Measurements from ENCODE around the gene NR1I2.

The NR1I2 gene

GRCh38 chr3:119790369-119790768 is 8.5 kb downstream of the NR1I2 start:
- H3K4me1 ChIP-seq (ENCODE audit: insufficient read depth, low read length): peaks cover 6% of the 10 kb centered on the region
- H3K36me3 ChIP-seq (ENCODE audit: insufficient read depth, low read length): no peaks in the 10 kb centered on the region
- H3K4me3 ChIP-seq (ENCODE audit: low read length): no peak overlapping the region
- H2AFZ ChIP-seq (ENCODE audit: low read depth, low read length): no peak overlapping the region
- no peaks in the 10 kb centered on the region for H3K27me3 ChIP-seq (ENCODE audit: insufficient read depth, low read length)
- H3K9me3 ChIP-seq (ENCODE audit: low read length): no peaks in the 10 kb centered on the region

- Histone ChIP-seq H3K36me3 (ENCODE audit: insufficient read depth, low read length) (no peaks in the 10 kb centered on the region), H3K4me1 (ENCODE audit: insufficient read depth, low read length) (peaks cover 14% of the 10 kb centered on the region), H2AFZ (ENCODE audit: low read depth, low read length) (no peak overlapping the region), H3K27me3 (ENCODE audit: insufficient read depth, low read length) (no peaks in the 10 kb centered on the region), H3K4me3 (ENCODE audit: low read length) (no peak overlapping the region), H3K9me3 (ENCODE audit: low read length) (no peaks in the 10 kb centered on the region)
Measured at GRCh38 chr3:119792270-119792669, 10.4 kb downstream of the NR1I2 start.

GRCh38 chr3:119794401-119794800 is 12.5 kb downstream of the NR1I2 start:
- Histone ChIP-seq H2AFZ (ENCODE audit: low read depth, low read length) (no peak overlapping the region), H3K27me3 (ENCODE audit: insufficient read depth, low read length) (no peaks in the 10 kb centered on the region), H3K9me3 (ENCODE audit: low read length) (no peaks in the 10 kb centered on the region), H3K4me3 (ENCODE audit: low read length) (no peak overlapping the region), H3K4me1 (ENCODE audit: insufficient read depth, low read length) (peaks cover 14% of the 10 kb centered on the region), H3K36me3 (ENCODE audit: insufficient read depth, low read length) (no peaks in the 10 kb centered on the region)

- Histone ChIP-seq H3K36me3 (ENCODE audit: insufficient read depth, low read length) (no peaks in the 10 kb centered on the region), H3K4me3 (ENCODE audit: low read length) (no peak overlapping the region), H3K4me1 (ENCODE audit: insufficient read depth, low read length) (peaks cover 14% of the 10 kb centered on the region), H3K27me3 (ENCODE audit: insufficient read depth, low read length) (no peaks in the 10 kb centered on the region), H2AFZ (ENCODE audit: low read depth, low read length) (no peak overlapping the region), H3K9me3 (ENCODE audit: low read length) (no peaks in the 10 kb centered on the region)
Measured at GRCh38 chr3:119794971-119795612, 13.2 kb downstream of the NR1I2 start.

- Histone ChIP-seq H3K36me3 (ENCODE audit: insufficient read depth, low read length) (no peaks in the 10 kb centered on the region), H3K4me3 (ENCODE audit: low read length) (no peak overlapping the region), H3K9me3 (ENCODE audit: low read length) (no peaks in the 10 kb centered on the region), H3K4me1 (ENCODE audit: insufficient read depth, low read length) (peaks cover 14% of the 10 kb centered on the region), H2AFZ (ENCODE audit: low read depth, low read length) (no peak overlapping the region), H3K27me3 (ENCODE audit: insufficient read depth, low read length) (no peaks in the 10 kb centered on the region)
Measured at GRCh38 chr3:119795849-119796248, 13.9 kb downstream of the NR1I2 start.

GRCh38 chr3:119796368-119796767 is 14.5 kb downstream of the NR1I2 start:
- H3K36me3 ChIP-seq (ENCODE audit: insufficient read depth, low read length): no peaks in the 10 kb centered on the region
- no peak overlapping the region for H3K4me3 ChIP-seq (ENCODE audit: low read length)
- no peaks in the 10 kb centered on the region for H3K27me3 ChIP-seq (ENCODE audit: insufficient read depth, low read length)
- peaks cover 14% of the 10 kb centered on the region for H3K4me1 ChIP-seq (ENCODE audit: insufficient read depth, low read length)
- H3K9me3 ChIP-seq (ENCODE audit: low read length): no peaks in the 10 kb centered on the region
- no peak overlapping the region for H2AFZ ChIP-seq (ENCODE audit: low read depth, low read length)

GRCh38 chr3:119796785-119797184 is 14.9 kb downstream of the NR1I2 start:
- peaks cover 14% of the 10 kb centered on the region for H3K4me1 ChIP-seq (ENCODE audit: insufficient read depth, low read length)
- H3K27me3 ChIP-seq (ENCODE audit: insufficient read depth, low read length): no peaks in the 10 kb centered on the region
- no peaks in the 10 kb centered on the region for H3K9me3 ChIP-seq (ENCODE audit: low read length)
- no peak overlapping the region for H2AFZ ChIP-seq (ENCODE audit: low read depth, low read length)
- no peak overlapping the region for H3K4me3 ChIP-seq (ENCODE audit: low read length)
- no peaks in the 10 kb centered on the region for H3K36me3 ChIP-seq (ENCODE audit: insufficient read depth, low read length)

GRCh38 chr3:119800844-119801243 is 18.9 kb downstream of the NR1I2 start:
- H3K9me3 ChIP-seq (ENCODE audit: low read length): no peaks in the 10 kb centered on the region
- H3K4me3 ChIP-seq (ENCODE audit: low read length): no peak overlapping the region
- H3K36me3 ChIP-seq (ENCODE audit: insufficient read depth, low read length): no peaks in the 10 kb centered on the region
- H3K27me3 ChIP-seq (ENCODE audit: insufficient read depth, low read length): no peaks in the 10 kb centered on the region
- H2AFZ ChIP-seq (ENCODE audit: low read depth, low read length): no peak overlapping the region
- H3K4me1 ChIP-seq (ENCODE audit: insufficient read depth, low read length): peaks cover 4% of the 10 kb centered on the region

- no peaks in the 10 kb centered on the region for H3K9me3 ChIP-seq (ENCODE audit: low read length)
- no peak overlapping the region for H3K4me3 ChIP-seq (ENCODE audit: low read length)
- no peaks in the 10 kb centered on the region for H3K36me3 ChIP-seq (ENCODE audit: insufficient read depth, low read length)
- H3K27me3 ChIP-seq (ENCODE audit: insufficient read depth, low read length): peaks cover 7% of the 10 kb centered on the region
- no peaks in the 10 kb centered on the region for H3K4me1 ChIP-seq (ENCODE audit: insufficient read depth, low read length)
- no peak overlapping the region for H2AFZ ChIP-seq (ENCODE audit: low read depth, low read length)
Measured at GRCh38 chr3:119808244-119808643, 26.3 kb downstream of the NR1I2 start.

GRCh38 chr3:119808843-119809242 is 26.9 kb downstream of the NR1I2 start:
- Histone ChIP-seq H3K4me3 (ENCODE audit: low read length) (no peak overlapping the region), H3K36me3 (ENCODE audit: insufficient read depth, low read length) (no peaks in the 10 kb centered on the region), H3K27me3 (ENCODE audit: insufficient read depth, low read length) (peaks cover 7% of the 10 kb centered on the region), H3K4me1 (ENCODE audit: insufficient read depth, low read length) (no peaks in the 10 kb centered on the region), H2AFZ (ENCODE audit: low read depth, low read length) (no peak overlapping the region), H3K9me3 (ENCODE audit: low read length) (no peaks in the 10 kb centered on the region)

GRCh38 chr3:119809249-119810017 is 27.5 kb downstream of the NR1I2 start:
- Histone ChIP-seq H3K4me1 (ENCODE audit: insufficient read depth, low read length) (no peaks in the 10 kb centered on the region), H3K36me3 (ENCODE audit: insufficient read depth, low read length) (no peaks in the 10 kb centered on the region), H3K9me3 (ENCODE audit: low read length) (no peaks in the 10 kb centered on the region), H2AFZ (ENCODE audit: low read depth, low read length) (no peak overlapping the region), H3K4me3 (ENCODE audit: low read length) (no peak overlapping the region), H3K27me3 (ENCODE audit: insufficient read depth, low read length) (peaks cover 7% of the 10 kb centered on the region)

- Histone ChIP-seq H3K4me1 (ENCODE audit: insufficient read depth, low read length) (no peaks in the 10 kb centered on the region), H3K27me3 (ENCODE audit: insufficient read depth, low read length) (peaks cover 7% of the 10 kb centered on the region), H3K9me3 (ENCODE audit: low read length) (no peaks in the 10 kb centered on the region), H2AFZ (ENCODE audit: low read depth, low read length) (no peak overlapping the region), H3K4me3 (ENCODE audit: low read length) (no peak overlapping the region), H3K36me3 (ENCODE audit: insufficient read depth, low read length) (no peaks in the 10 kb centered on the region)
Measured at GRCh38 chr3:119810018-119810435, 28.1 kb downstream of the NR1I2 start.

- no peaks in the 10 kb centered on the region for H3K4me1 ChIP-seq (ENCODE audit: insufficient read depth, low read length)
- H3K9me3 ChIP-seq (ENCODE audit: low read length): no peaks in the 10 kb centered on the region
- peaks cover 7% of the 10 kb centered on the region for H3K27me3 ChIP-seq (ENCODE audit: insufficient read depth, low read length)
- H3K36me3 ChIP-seq (ENCODE audit: insufficient read depth, low read length): no peaks in the 10 kb centered on the region
- H2AFZ ChIP-seq (ENCODE audit: low read depth, low read length): no peak overlapping the region
- no peak overlapping the region for H3K4me3 ChIP-seq (ENCODE audit: low read length)
Measured at GRCh38 chr3:119812491-119813058, 30.7 kb downstream of the NR1I2 start.
